Measurements from ENCODE around the gene TRIP4.
"Not testable (repeated sequence)": the region's sequence is repeated elsewhere in the genome, so short reads cannot be mapped to it uniquely, and the experiment has no call there.

Gene TRIP4

DNA sequence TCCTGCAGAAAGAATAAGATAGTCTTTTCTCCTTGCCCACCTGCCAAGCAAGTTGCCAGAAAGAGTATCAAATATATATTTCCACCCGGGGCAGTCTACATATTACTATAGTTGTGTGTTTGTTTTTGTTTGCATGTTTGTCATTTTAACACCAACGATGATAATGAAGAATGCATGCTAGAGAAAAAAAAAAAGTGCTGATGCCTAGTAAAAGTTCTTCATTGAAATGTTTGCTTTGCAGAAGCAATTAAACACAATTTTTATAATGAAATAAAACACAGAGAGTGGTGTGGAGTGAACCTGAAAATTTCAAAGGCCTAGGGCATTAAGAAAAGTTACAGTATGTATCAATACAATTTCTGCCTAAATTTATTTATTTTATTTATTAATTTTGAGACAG is 3.9 kb upstream of the TRIP4 start:
- Histone ChIP-seq H3K4me1 (ENCODE audit: control insufficient read depth, insufficient read depth, low read length) (no peaks in the 10 kb centered on the region), H3K9me3 (ENCODE audit: control insufficient read depth, insufficient read depth, low read depth, low read length) (no peaks in the 10 kb centered on the region), H3K4me3 (ENCODE audit: low read depth, low read length) (no peak overlapping the region), H3K9ac (ENCODE audit: low read length) (no peak overlapping the region), H3K36me3 (ENCODE audit: control insufficient read depth, insufficient read depth, low read length) (no peaks in the 10 kb centered on the region), H3K27ac (ENCODE audit: low read depth, low read length) (no peak overlapping the region), H3K27me3 (ENCODE audit: control insufficient read depth, insufficient read depth, low read length) (peaks cover 23% of the 10 kb centered on the region; the same call in 1 of the 2 replicates)

DNA sequence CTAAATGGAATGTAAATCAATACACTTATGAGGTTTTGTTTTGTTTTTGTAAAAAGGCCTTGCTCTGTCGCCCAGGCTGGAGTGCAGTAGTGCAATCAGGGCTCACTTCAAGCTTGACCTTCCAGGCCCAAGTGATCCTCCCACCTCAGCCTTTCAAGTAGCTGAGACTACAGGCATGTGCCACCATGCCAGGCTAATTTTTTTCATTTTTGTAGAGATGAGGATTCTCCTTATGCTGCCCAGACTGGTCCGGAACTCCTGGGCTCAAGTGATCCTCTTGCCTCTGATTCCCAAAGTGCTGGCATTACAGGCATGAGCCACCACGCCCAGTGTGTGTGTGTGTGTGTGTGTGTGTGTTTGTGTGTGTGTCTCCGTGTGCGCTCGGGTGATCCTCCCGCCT is 1.3 kb upstream of the TRIP4 start:
- H3K27me3 ChIP-seq (ENCODE audit: control insufficient read depth, insufficient read depth, low read length): peaks cover 20% of the 10 kb centered on the region; the same call in 1 of the 2 replicates
- H3K27ac ChIP-seq (ENCODE audit: low read depth, low read length): no peak overlapping the region
- H3K4me3 ChIP-seq (ENCODE audit: low read depth, low read length): no peak overlapping the region
- H3K4me1 ChIP-seq (ENCODE audit: control insufficient read depth, insufficient read depth, low read length): no peaks in the 10 kb centered on the region
- H3K9ac ChIP-seq (ENCODE audit: low read length): no peak overlapping the region
- H3K36me3 ChIP-seq (ENCODE audit: control insufficient read depth, insufficient read depth, low read length): no peaks in the 10 kb centered on the region
- no peaks in the 10 kb centered on the region for H3K9me3 ChIP-seq (ENCODE audit: control insufficient read depth, insufficient read depth, low read depth, low read length)

DNA sequence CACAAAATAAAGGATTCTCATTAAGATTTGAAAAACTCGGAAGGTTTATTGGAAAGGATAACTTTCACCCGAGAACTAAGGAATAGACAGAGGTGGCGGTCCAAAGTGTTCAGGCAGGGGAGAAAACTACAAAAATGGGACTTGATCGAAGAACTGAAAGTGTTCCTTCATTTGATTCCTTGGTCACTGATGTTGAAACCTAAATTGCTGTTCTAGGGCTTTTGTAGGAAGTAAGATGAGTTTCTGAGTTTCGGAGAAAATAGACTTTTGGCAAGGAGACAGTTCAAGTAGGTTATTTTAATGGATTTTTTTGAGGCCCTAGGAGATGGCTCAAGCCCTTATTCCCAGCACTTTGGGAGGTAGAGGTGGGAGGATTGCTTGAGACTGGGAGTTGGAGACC is 1.4 kb downstream of the TRIP4 start:
- Histone ChIP-seq H3K4me3 (ENCODE audit: low read depth, low read length) (0 out of 2 replicates have a peak overlapping the region, but pooled peaks have one; percentile 94), H3K4me1 (ENCODE audit: control insufficient read depth, insufficient read depth, low read length) (no peaks in the 10 kb centered on the region), H3K9me3 (ENCODE audit: control insufficient read depth, insufficient read depth, low read depth, low read length) (no peaks in the 10 kb centered on the region), H3K27me3 (ENCODE audit: control insufficient read depth, insufficient read depth, low read length) (0 out of 2 replicates have a peak, but pooled peaks cover 6% of the 10 kb centered on the region), H3K36me3 (ENCODE audit: control insufficient read depth, insufficient read depth, low read length) (peaks cover 6% of the 10 kb centered on the region), H3K27ac (ENCODE audit: low read depth, low read length) (no peak overlapping the region), H3K9ac (ENCODE audit: low read length) (no peak overlapping the region)

DNA sequence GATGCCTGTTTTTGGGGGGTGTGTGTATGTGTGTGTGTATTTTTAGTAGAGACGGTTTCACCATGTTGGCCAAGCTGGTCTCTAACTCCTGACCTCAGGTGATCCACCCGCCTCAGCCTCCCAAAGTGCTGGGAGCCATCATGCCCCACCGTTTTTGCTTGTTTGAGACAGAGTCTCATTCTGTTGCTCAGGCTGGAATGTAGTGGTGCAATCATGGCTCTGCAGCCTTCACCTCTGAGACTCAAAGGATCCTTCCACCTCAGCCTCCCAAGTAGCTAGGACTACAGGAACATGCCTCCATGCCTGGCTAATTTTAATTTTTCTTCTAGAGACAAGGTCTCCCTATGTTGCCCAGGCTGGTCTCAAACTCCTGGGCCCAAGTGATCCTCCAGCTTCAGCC is 4.8 kb downstream of the TRIP4 start:
- H3K9ac ChIP-seq (ENCODE audit: low read length); H3K4me3 ChIP-seq (ENCODE audit: low read depth, low read length); H3K9me3 ChIP-seq (ENCODE audit: control insufficient read depth, insufficient read depth, low read depth, low read length); H3K27ac ChIP-seq (ENCODE audit: low read depth, low read length); H3K4me1 ChIP-seq (ENCODE audit: control insufficient read depth, insufficient read depth, low read length); H3K27me3 ChIP-seq (ENCODE audit: control insufficient read depth, insufficient read depth, low read length): not testable (repeated sequence)
- H3K36me3 ChIP-seq (ENCODE audit: control insufficient read depth, insufficient read depth, low read length): peaks cover 32% of the 10 kb centered on the region

DNA sequence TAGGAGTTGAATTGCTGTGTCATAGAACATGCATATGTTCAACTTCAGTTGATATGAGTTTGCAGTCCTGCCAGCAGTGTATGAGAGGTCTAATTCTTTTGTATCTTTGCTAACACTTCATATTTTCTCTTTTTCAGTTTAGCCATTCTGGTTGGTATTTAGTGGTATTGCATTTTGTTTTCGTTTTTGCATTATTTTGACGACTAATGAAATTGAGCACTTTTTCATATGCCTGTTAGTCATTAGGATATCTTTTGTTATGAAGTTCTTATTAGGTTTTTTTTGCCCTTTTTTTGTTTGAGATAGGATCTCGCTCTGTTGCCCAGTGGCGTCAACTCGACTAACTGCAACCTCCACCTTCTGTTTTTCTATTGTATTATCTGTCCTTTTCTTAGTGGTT is 9.2 kb downstream of the TRIP4 start:
- no peaks in the 10 kb centered on the region for H3K4me1 ChIP-seq (ENCODE audit: control insufficient read depth, insufficient read depth, low read length)
- H3K27ac ChIP-seq (ENCODE audit: low read depth, low read length): no peak overlapping the region
- no peaks in the 10 kb centered on the region for H3K27me3 ChIP-seq (ENCODE audit: control insufficient read depth, insufficient read depth, low read length)
- no peak overlapping the region for H3K4me3 ChIP-seq (ENCODE audit: low read depth, low read length)
- no peak overlapping the region for H3K9ac ChIP-seq (ENCODE audit: low read length)
- H3K36me3 ChIP-seq (ENCODE audit: control insufficient read depth, insufficient read depth, low read length): peaks cover 58% of the 10 kb centered on the region
- no peaks in the 10 kb centered on the region for H3K9me3 ChIP-seq (ENCODE audit: control insufficient read depth, insufficient read depth, low read depth, low read length)

DNA sequence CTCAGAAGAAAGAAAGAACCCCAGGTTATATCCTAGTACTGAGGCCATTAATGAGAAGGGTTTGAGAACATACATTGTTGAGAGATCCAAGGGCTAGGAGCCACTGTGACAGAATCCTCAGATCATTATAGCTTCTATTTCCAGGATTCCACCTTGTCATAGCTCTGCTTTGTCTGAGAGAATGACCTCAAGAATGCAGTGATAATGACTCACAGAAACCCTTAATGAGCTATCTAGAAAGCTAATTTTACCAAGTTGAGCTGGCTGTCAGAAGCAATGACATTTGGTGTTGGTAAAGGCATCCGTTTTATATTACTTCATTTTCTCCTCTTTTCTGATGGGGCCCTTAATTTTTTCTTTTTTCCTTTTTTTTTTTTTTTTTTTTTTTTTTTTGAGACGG is 10.9 kb downstream of the TRIP4 start:
- H3K4me3 ChIP-seq (ENCODE audit: low read depth, low read length): no peak overlapping the region
- H3K9ac ChIP-seq (ENCODE audit: low read length): no peak overlapping the region
- no peaks in the 10 kb centered on the region for H3K27me3 ChIP-seq (ENCODE audit: control insufficient read depth, insufficient read depth, low read length)
- H3K4me1 ChIP-seq (ENCODE audit: control insufficient read depth, insufficient read depth, low read length): no peaks in the 10 kb centered on the region
- peaks cover 61% of the 10 kb centered on the region for H3K36me3 ChIP-seq (ENCODE audit: control insufficient read depth, insufficient read depth, low read length)
- no peak overlapping the region for H3K27ac ChIP-seq (ENCODE audit: low read depth, low read length)
- H3K9me3 ChIP-seq (ENCODE audit: control insufficient read depth, insufficient read depth, low read depth, low read length): no peaks in the 10 kb centered on the region

DNA sequence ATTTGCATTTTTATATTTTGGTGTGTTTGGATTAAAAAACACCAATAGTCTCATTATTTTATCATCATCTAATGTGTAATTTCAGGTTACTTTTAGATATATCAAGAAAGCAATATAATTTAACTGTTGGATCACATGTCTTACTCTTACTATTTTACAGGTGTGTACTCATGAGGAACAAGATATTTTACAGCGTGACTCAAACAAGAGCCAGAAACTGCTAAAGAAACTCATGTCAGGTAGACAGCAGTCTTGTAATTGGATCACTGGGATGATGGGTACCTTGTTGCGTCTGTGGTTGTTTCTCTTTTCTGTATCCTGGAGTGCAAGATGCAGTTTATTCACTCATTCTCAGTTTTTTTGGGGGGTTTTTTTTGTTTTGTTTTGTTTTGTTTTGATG is 12.9 kb downstream of the TRIP4 start:
- Histone ChIP-seq H3K27me3 (ENCODE audit: control insufficient read depth, insufficient read depth, low read length) (no peaks in the 10 kb centered on the region), H3K27ac (ENCODE audit: low read depth, low read length) (no peak overlapping the region), H3K9me3 (ENCODE audit: control insufficient read depth, insufficient read depth, low read depth, low read length) (no peaks in the 10 kb centered on the region), H3K4me1 (ENCODE audit: control insufficient read depth, insufficient read depth, low read length) (no peaks in the 10 kb centered on the region), H3K9ac (ENCODE audit: low read length) (no peak overlapping the region), H3K36me3 (ENCODE audit: control insufficient read depth, insufficient read depth, low read length) (peaks cover 54% of the 10 kb centered on the region), H3K4me3 (ENCODE audit: low read depth, low read length) (no peak overlapping the region)

DNA sequence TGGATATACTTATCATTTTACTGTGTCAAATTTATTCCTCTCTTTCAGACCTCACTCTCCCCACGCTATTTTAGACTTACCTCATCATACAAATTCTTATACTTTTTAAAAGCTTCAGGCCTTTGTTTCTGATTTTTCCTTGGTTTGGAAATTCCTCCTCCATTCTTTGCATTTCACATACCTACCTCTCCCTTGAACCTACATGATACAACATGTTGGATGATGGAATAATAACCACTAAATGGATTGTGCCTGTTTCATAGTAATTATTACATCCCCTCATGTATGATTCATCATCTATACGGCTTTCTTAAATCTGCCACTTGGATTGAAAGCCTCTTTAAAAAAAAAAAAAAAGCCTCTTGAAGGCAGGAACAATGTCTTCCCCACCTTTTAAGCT is 24.6 kb downstream of the TRIP4 start:
- Histone ChIP-seq H3K9me3 (ENCODE audit: control insufficient read depth, insufficient read depth, low read depth, low read length) (no peaks in the 10 kb centered on the region), H3K36me3 (ENCODE audit: control insufficient read depth, insufficient read depth, low read length) (peaks cover 57% of the 10 kb centered on the region), H3K4me1 (ENCODE audit: control insufficient read depth, insufficient read depth, low read length) (no peaks in the 10 kb centered on the region), H3K27me3 (ENCODE audit: control insufficient read depth, insufficient read depth, low read length) (no peaks in the 10 kb centered on the region), H3K27ac (ENCODE audit: low read depth, low read length) (no peak overlapping the region), H3K9ac (ENCODE audit: low read length) (no peak overlapping the region), H3K4me3 (ENCODE audit: low read depth, low read length) (no peak overlapping the region)

DNA sequence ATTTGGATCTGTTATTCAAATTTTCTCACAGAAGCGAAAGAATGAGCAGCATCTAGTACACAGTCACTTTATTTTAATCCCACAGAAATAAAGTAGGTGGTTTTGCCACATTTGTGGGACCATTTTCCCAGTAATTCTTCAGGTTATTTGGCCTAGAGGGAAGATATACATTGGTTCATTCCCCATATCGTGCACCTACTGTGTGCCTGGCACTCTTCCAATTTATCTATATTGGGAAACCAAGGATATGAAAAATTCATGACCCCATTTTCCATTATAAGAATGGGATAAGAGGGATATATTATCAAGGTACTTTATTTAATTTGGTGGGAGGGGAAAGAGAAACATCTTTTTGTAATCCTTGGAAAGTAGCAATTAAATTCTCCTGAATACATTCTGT is 35.1 kb downstream of the TRIP4 start:
- Histone ChIP-seq H3K4me3 (ENCODE audit: low read depth, low read length) (no peak overlapping the region), H3K9me3 (ENCODE audit: control insufficient read depth, insufficient read depth, low read depth, low read length) (no peaks in the 10 kb centered on the region), H3K36me3 (ENCODE audit: control insufficient read depth, insufficient read depth, low read length) (peaks cover 34% of the 10 kb centered on the region), H3K27ac (ENCODE audit: low read depth, low read length) (no peak overlapping the region), H3K9ac (ENCODE audit: low read length) (no peak overlapping the region), H3K4me1 (ENCODE audit: control insufficient read depth, insufficient read depth, low read length) (no peaks in the 10 kb centered on the region), H3K27me3 (ENCODE audit: control insufficient read depth, insufficient read depth, low read length) (no peaks in the 10 kb centered on the region)

DNA sequence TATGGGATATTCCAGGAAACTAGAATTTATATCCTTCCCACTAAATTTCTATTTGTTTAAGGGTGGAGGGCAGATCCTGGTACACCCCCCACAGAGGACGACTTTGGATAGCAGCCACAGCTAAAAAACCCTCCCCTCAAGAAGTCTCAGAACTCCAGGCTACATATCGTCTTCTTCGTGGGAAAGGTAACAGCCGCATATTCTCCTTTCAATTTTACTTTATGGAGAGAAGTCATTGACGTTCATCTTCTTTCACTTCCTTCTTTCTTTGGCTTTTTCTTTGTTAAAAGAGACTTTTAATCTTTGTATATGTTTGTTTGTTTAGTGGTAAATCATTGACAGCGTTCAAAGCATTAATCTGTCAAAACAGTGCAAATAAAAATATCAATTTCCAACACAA is 36.3 kb downstream of the TRIP4 start:
- Histone ChIP-seq H3K4me1 (ENCODE audit: control insufficient read depth, insufficient read depth, low read length) (no peaks in the 10 kb centered on the region), H3K9me3 (ENCODE audit: control insufficient read depth, insufficient read depth, low read depth, low read length) (no peaks in the 10 kb centered on the region), H3K27ac (ENCODE audit: low read depth, low read length) (no peak overlapping the region), H3K36me3 (ENCODE audit: control insufficient read depth, insufficient read depth, low read length) (peaks cover 30% of the 10 kb centered on the region), H3K27me3 (ENCODE audit: control insufficient read depth, insufficient read depth, low read length) (no peaks in the 10 kb centered on the region), H3K4me3 (ENCODE audit: low read depth, low read length) (no peak overlapping the region), H3K9ac (ENCODE audit: low read length) (no peak overlapping the region)

DNA sequence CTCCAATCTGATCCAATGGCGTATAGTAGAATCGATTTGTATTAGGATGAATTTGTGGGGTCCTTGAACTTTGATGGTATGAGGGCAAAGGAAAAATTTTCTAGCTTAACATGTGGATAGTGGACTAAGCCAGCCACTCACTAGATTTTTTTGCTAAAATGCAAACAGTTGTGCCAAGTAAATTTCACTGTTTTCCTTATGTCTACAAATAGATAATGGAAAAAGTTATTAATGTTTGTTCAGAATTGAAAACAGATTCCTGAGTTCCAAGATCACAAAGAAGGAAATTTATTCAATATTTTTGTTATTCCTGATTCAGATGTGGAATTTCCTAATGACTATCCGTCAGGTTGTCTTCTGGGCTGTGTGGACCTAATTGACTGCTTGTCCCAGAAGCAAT is 37.6 kb downstream of the TRIP4 start:
- Histone ChIP-seq H3K9me3 (ENCODE audit: control insufficient read depth, insufficient read depth, low read depth, low read length) (no peaks in the 10 kb centered on the region), H3K27me3 (ENCODE audit: control insufficient read depth, insufficient read depth, low read length) (0 out of 2 replicates have a peak, but pooled peaks cover 3% of the 10 kb centered on the region), H3K4me3 (ENCODE audit: low read depth, low read length) (no peak overlapping the region), H3K9ac (ENCODE audit: low read length) (no peak overlapping the region), H3K4me1 (ENCODE audit: control insufficient read depth, insufficient read depth, low read length) (peaks cover 10% of the 10 kb centered on the region), H3K36me3 (ENCODE audit: control insufficient read depth, insufficient read depth, low read length) (peaks cover 28% of the 10 kb centered on the region), H3K27ac (ENCODE audit: low read depth, low read length) (no peak overlapping the region)

Measured in HUES6 (cell line).